OCI-M2 (cell line): ENCODE results near the gene NOS3.
"Not testable (repeated sequence)": the region's sequence is repeated elsewhere in the genome, so short reads cannot be mapped to it uniquely, and the experiment has no call there.

ENCODE experiments used
- DNase-seq: peaks from one replicate; lab custom pipeline; 2025; ENCODE audit not compliant: unreplicated experiment; lab: John Stamatoyannopoulos, UW

NOS3 gene

DNA sequence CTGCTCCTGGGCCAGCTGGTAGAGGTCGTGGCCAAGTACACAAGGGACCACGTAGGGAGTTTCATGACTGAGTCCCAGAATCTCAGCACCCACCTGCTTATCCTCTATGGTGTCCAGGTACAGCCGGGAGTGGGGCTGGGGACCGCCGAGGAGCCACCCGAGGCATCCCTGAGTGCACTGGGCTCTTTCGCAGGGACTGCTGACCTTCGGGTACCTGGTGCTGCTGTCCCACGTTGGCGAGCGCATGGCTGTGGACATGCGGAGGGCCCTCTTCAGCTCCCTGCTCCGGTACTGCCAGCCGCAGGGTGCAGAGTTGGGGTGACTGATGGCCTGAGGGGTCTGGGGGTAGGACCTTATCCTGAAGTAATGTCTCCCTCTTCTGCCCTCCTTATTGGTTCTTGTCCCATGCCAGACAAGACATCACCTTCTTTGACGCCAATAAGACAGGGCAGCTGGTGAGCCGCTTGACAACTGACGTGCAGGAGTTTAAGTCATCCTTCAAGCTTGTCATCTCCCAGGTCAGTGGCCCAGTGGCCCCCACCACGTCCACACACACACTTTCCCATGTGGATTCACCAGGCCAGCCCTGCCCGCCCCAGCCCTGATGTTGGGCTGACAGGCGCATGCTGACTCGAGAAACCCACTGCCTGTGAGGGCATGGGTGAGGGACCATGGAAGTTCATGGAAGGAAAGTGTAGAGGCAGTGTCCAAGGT, 43.7 kb downstream of the NOS3 start:
- no peak for DNase-seq

DNA sequence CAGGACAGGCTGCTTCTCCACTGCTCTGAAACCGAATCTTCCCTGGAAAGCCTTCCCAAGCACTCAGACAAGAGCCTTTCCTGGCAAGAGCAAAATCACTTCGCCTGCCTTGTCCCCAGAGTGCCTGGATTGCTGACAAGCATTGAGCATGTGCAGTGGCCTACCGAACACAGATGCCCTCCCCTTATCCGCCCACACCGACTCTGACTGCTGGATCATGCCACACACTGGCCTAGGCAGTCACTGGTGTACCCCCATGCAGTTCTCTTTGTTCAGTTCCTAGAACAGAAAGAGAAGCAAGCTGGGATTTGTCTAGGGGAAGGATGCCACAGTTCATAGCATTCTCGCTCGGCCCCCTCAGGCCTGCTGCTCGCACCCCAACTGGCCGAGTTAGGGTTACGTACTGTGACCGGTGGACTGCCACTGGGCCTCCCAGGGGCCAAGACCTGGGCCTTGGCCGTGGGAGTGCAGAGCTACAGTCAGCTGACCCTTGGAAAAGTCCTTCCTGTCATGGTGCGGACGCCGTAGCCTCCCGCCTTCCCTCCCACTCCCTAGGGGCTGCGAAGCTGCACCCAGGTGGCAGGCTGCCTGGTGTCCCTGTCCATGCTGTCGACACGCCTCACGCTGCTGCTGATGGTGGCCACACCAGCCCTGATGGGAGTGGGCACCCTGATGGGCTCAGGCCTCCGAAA, 44.4 kb downstream of the NOS3 start:
- DNase-seq, result no peak

DNA sequence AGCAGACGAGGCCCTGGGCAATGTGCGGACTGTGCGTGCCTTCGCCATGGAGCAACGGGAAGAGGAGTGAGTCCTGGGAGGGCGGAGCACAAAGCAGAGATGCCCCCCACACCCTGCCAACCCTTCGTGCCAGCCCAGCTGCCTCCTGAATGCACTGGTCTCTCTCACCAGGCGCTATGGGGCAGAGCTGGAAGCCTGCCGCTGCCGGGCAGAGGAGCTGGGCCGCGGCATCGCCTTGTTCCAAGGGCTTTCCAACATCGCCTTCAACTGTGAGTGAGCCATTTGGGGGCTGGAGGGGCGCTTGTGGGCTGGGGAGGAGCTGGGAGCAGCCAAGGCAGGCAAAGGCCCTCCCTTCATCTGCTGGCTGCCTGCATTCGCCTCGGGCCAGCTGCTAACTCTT, 45.1 kb downstream of the NOS3 start:
- DNase-seq, result no peak

DNA sequence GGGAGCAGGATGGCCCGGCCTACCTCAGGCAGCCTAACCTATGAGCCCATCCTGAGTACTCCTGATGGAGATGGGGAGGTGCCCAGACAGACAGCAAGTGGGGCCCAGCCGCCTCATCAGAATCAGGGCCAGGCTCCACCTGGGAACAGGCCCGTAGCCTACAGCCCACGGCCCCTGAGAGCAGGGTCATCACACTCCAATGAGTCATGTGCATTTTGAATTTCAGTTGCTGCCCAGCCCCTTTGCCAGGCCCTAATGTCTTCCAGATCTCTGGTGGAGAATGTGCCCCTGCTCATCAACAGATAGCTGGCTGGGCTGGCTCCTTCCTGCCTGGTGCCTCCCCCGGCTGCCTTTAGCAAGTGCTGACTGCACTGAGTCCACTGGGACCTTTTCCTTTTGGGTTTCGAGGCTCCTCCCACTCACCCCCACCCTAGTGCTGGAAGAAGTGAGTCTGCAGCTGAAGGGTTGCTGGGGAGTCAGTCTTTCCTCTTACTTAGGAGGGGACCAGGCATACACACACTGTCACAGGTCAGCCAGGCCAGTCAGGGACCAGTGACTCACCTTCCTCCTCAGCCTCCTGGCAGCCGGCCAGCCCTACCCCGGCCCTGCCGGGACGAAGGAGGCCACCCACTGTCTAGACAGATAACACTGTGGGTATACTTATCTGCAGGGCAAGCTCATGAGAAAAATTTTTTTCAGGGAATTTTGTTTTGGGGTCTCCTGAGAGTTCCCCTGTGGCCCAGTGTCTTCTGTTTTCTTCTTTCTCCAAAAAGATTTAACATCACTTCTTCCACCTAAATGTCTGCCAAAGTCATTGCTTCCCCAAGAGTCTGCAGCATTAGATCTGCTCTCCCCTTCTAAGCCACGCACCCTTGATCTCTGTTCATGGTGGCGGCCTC, 48.4 kb downstream of the NOS3 start:
- DNase-seq, result peak; percentile 96

DNA sequence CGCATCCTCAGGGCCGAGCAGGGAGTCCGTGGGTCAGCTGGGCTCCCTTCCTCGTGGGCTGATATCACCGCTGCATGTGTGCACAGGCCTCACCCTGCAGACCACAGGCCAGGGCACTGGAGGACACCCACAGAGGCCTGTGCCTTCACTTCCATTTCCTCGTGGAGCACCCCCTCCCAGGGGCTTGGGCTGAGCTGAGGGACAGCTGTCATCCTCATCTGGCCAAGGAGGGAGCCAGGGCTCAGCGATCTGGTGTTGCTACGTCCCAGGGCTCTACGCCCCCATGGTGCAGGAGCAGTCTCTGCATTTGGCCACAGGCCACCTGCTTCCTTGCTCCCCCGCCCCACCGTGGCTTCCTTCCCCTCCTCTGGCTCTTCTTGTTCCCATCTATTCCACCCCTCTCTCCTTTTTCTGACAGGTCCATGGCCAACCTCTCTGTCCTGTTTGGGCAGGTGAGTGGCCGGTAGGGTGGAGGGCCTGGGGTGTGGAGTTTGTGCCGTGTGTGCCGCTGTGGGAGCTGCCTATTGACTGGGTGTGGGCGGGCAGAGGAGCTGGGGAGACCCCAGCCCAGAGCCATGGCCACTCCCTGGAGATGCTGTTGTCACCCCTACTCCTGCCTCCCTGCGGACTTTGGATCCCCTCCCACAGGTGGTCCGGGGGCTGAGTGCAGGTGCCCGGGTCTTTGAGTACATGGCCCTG, 49.2 kb downstream of the NOS3 start:
- no peak for DNase-seq

DNA sequence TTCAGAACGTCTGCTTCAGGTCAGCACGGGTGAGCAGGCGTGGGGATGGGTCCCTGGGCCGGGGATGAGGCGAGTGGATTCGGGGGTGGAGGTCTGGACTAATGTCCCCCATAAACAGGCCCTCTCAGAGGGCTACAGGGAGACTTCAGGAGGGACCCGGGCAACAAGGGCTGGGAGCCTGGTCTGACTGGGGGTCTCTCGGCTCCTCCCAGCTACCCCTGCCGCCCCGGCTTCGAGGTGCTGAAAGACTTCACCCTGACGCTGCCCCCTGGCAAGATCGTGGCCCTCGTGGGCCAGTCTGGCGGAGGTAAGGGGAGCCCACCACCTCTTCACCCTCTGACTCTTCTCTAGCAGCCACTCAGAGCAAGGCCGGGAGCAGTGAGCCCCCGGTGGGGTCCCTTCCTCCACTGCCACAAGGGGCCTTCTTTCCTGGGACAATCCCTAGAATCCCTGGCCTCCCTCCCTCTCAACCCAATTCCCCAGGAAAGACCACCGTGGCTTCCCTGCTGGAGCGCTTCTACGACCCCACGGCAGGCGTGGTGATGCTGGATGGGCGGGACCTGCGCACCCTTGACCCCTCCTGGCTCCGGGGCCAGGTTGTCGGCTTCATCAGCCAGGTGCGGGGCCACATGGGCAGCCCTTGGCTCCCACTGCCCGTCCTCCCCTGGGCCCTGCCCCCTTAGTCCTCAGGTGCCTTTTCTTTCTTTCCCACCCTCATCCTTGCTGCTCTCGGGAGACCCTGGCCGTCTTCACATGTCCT, 50.0 kb downstream of the NOS3 start:
- no peak for DNase-seq

DNA sequence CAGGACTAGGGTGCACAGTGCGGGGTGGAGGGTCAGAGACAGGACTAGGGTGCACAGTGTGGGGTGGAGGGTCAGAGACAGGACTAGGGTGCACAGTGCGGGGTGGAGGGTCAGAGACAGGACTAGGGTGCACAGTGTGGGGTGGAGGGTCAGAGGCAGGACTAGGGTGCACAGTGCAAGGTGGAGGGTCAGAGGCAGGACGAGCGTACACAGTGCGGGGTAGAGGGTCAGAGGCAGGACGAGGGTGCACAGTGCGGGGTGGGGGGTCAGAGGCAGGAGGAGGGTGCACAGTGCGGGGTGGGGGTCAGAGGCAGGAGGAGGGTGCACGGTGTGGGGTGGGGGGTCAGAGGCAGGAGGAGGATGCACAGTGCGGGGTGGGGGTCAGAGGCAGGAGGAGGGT, 52.6 kb downstream of the NOS3 start:
- DNase-seq, result not testable (repeated sequence)

DNA sequence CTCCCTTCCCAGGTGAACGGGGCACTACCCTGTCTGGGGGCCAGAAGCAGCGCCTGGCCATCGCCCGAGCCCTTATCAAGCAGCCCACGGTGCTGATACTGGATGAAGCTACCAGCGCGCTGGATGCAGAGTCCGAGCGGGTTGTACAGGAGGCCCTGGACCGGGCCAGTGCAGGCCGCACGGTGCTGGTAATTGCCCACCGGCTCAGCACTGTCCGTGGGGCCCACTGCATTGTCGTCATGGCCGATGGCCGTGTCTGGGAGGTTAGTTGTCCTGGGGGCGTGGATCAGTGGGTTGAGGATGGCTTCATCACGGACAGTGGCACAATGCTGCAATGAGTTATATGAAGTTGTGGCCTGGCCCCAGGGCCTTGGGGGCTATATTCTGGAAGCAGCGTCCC, 53.1 kb downstream of the NOS3 start:
- DNase-seq, result no peak

DNA sequence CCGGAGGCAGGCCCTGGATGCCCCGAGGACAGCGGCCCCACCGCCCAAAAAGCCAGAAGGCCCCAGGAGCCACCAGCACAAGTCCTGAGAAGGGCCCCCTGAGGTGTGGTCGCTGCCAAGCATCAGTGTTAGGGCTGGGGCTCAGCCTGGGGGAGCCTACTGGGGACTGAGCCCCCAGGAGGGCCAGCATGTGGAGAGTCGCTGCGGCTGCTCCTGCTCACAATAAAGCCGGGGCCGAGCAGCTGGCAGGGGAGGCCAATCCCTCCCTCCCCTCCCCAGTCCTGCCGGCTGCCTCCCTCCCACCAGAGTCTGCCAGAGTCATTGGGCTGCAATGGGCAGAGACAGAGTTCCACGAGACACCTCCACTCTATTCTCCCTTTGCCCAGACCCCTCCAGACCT, 54.4 kb downstream of the NOS3 start:
- DNase-seq, result no peak

DNA sequence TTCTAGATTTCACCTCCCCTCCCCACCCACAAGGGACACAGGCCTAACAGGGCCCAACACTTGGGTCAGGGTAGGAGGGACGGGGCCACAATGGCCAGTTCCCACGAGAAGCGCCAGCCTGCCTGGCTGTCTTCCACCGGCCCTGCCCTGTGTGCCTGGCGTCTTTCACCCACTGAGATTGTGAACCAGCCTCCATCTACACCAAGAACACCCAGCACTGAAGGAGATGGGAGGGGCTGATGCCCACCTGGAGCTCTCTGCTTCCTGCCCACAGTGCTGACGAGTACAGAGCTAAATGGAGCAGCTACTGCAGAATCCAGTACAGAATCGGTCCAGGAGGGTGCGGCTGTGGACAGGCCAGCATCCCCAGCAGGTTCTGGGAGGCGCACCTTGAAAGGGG, 55.1 kb downstream of the NOS3 start:
- DNase-seq, result no peak

DNA sequence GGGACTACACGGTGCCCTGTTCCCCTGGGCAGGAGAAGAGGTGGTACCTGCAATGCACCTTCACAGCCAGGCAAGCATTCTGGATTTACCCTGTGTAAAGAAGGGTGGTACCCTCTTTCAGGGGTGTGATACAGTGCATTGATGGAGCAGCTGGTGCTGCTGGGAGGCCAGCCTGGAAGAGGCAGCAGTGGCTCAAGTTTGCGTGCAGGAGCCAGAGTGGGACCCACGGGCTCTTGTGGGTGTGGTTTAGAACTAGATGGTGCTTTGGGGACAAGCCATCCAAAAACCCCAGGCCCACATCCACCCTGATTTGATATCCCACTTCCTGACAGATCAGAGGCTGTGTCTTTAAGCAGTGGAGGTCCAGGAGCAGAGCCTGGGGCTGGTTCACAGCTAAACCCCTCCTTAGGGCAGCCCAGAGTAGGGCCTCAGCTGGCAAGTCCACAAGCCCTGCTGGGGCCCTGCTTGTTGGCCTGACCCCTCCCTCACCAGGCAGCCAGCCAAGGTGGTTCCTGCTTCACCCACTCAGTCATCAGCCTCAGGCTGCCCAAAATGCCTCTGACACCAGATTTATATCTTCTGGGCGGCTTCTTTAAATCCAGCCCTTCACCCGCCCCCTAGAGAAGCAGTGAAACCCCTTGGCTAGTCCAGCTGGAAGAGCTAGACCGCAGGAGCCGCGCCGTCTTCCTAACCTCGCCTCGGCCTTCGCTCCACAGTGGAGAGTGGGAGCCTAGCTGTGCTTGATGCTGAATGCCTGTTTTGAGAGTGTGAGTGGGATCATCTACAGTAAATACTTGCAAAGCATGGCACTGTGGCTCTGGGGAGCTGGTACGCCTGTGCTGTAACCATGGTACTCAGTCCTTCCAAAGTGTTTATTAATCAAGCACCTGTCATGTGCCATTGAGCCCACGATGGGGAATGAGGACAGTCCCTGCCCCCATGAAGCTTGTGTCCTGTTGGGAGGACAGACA, 56.1 kb downstream of the NOS3 start:
- DNase-seq, result no peak

DNA sequence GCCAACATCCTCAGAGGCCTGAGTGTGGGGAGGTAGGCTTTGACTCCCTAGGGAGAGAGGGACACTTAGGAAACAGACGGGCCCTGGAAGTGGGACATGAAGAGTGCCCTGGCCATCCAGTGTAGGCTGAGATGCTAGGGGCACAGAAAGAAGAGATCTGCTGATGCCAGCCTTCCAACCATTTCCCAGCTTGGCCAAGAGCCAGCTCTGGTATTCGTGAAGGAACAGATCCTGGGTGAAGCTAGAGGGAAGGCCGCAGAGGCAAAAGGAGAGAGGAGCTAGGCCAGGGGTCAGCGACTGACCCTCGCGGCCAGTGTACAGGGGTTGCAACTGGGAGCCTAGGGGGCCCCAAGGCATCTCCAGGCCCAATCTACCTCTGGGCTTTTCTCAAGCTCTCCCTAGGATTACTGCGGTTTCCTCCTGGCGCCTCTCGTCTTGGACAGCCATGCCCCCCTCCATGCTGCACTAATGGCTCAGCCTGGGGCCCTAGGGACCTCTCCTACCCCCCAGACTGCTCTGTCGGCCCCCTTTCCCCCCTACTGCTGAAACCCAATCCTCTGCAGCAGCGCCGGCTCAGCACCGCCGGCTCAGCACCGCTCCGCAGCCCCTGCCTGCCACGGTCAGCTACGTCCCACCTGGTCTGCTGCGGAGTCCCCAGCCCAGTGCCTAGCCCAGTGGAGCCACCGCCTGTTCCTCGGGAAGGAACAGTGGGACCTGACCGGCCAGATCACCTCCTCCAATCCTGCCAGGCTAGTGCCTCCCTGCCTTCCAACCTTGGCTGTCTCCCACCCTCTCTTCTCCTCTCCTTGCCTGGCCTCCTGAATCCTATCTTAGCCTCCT, 57.4 kb downstream of the NOS3 start, which contains the start of gene ASIC3:
Gene ASIC3, plus strand, starts transcription at position 556 of the 840 bp plus-strand sequence. CDS start 355 bp downstream, outside the sequence.
- no peak for DNase-seq

DNA sequence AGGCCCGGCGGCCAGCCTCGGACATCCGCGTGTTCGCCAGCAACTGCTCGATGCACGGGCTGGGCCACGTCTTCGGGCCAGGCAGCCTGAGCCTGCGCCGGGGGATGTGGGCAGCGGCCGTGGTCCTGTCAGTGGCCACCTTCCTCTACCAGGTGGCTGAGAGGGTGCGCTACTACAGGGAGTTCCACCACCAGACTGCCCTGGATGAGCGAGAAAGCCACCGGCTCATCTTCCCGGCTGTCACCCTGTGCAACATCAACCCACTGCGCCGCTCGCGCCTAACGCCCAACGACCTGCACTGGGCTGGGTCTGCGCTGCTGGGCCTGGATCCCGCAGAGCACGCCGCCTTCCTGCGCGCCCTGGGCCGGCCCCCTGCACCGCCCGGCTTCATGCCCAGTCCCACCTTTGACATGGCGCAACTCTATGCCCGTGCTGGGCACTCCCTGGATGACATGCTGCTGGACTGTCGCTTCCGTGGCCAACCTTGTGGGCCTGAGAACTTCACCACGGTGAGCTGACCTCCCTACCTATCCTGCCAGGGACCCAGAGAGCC, 58.2 kb downstream of the NOS3 start:
- DNase-seq, result no peak

DNA sequence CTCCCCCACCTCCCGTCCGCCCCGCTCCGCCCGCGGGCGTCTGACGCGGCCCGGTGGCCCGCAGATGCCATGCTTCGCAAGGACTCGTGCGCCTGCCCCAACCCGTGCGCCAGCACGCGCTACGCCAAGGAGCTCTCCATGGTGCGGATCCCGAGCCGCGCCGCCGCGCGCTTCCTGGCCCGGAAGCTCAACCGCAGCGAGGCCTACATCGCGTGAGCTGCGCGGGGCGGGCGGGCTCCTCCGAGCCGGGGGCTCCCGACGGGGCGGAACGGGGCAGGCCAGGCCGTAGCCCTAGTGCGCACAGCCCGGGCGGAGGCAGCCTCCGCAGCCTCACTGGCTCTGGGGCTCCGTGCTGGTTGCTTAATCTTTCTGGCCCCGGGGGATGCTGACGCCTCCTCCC, 60.3 kb downstream of the NOS3 start:
- DNase-seq, result no peak

DNA sequence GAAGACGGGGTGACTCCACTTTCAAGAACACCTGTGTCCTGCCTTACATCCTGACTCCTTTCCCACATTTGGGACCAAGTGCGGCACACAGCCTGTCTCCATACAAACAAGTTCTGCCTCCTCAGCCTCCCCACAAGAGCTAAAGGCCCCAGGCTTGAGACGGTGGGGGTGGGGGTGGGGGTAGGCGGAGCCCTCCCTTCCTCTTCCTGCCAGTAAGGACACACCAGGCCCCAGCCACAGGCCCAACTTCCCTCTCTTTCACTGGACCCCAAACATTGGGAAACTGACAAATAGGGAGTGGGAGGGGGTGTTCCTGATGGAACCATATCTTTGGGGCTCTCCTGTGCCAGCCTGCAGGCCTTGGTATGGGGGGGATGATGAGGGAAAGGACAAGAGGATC, 62.3 kb downstream of the NOS3 start:
- no peak for DNase-seq

DNA sequence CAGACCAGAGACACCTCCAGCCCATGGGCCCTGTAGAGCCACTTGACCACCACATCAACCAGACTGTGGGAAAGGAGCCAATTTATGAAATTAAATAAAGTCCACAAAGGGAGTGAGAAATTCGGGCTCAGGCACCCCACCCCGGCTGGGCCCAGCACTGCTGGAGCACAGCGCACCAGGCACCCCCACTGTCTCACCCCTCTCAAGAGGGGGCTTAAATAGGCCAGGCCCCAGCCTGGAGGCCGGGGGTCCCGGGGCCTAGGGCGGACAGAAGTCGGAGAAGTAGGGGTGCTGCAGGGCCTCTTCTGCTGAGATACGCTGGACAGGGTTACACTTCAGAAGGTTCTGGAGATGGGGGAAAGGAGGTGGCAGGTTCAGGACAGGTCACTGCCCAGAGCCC, 62.9 kb downstream of the NOS3 start:
- no peak for DNase-seq

DNA sequence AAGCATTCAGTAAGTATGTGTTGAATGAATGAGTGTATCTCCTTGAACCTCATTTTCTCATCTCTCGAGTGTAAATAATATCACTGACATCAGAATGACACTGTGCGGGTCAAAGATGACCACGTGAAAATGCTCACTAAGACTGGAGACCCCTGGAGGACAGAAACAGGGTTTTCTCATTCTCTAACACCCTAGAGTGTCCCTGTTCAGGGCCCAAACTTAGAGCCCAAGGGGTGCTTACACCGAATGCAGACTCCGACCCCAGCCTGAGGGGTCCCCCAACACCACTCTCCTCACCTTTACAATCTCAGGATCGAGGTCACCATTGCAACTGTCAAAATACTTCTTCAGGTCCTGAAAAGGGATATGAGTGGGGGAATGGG, 65.5 kb downstream of the NOS3 start:
- DNase-seq, result no peak
